Upper lobe of right lung (tissue), 1 donor: ENCODE measurements around the gene TMEM63C. TPM values are rescaled to one million over a fixed set of nuclear protein-coding genes. Genes with fewer than 3 reads are reported as not detected.

Experiments
- ATAC-seq: fragments of 200-7000 bp; cut with Tn5 transposase; one replicate; pipeline ENCODE4 v1.9.1; 2020; ENCODE audit warnings: mild to moderate bottlenecking, moderate library complexity
- DNase-seq: peaks from one replicate; pipeline ENCODE4 v3.0.0-alpha.2; 2020
- H3K27ac ChIP-seq: fragments of 200-600 bp; one replicate; pipeline ENCODE4 v1.8.0; 2022
- H3K27me3 ChIP-seq: fragments of 200-600 bp; one replicate; pipeline ENCODE4 v1.8.0; 2022; ENCODE audit warnings: mild to moderate bottlenecking
- H3K36me3 ChIP-seq: fragments of 200-600 bp; one replicate; pipeline ENCODE4 v1.8.0; 2022
- H3K4me1 ChIP-seq: fragments of 200-600 bp; one replicate; pipeline ENCODE4 v1.8.0; 2022
- H3K4me3 ChIP-seq: fragments of 200-600 bp; one replicate; pipeline ENCODE4 v1.8.0; 2022; ENCODE audit warnings: mild to moderate bottlenecking
- H3K9me3 ChIP-seq: fragments of 200-600 bp; one replicate; pipeline ENCODE4 v1.8.0; 2022
- intact Hi-C: fragments of 100-400 bp; cut with DNase I; formaldehyde crosslinking; loops from one replicate; pipeline ENCODE4 v1.11.0; 2022
- total RNA-seq: library from RNA; stranded (reverse); fragmentation: NEBNext Ultra II Directional; extraction: Animal tissue kit (Norgen Biotek cat#: 25700); gene quantifications from one replicate; pipeline ENCODE4 v1.2.1, GENCODE V29; 2021
- TF ChIP-seq, protein P1 (sequence below): fragments of 200-600 bp; IDR thresholded peaks from one replicate; pipeline ENCODE4 v1.8.0; 2022; ENCODE audit warnings: antibody characterized with exemption
- donor health status: DM: no; HTN: yes; CAD: no; lungs with severe emphysema.

TMEM63C gene
- total RNA-seq, 1 donor from 2014 or later = 0.06 TPM

DNA sequence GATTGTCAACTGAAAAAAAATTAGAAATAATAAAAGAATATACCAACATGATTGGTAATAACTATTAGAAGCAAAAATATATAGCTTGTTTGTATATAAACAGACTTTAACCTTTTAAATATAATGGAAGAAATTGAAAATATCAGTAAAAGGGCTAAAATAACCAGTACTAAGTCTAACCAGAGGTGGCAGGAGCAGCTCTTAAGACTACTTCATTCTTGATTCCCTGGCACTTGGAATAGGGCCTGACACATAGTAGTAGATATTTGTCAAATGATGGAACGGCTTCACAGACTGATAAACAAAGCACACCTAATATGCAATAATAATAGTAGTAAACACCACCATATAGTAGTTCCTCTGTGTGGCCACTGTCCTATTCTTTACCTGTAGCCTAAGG, 9.4 kb downstream of the TMEM63C start:
- TF ChIP-seq, protein P1, sequence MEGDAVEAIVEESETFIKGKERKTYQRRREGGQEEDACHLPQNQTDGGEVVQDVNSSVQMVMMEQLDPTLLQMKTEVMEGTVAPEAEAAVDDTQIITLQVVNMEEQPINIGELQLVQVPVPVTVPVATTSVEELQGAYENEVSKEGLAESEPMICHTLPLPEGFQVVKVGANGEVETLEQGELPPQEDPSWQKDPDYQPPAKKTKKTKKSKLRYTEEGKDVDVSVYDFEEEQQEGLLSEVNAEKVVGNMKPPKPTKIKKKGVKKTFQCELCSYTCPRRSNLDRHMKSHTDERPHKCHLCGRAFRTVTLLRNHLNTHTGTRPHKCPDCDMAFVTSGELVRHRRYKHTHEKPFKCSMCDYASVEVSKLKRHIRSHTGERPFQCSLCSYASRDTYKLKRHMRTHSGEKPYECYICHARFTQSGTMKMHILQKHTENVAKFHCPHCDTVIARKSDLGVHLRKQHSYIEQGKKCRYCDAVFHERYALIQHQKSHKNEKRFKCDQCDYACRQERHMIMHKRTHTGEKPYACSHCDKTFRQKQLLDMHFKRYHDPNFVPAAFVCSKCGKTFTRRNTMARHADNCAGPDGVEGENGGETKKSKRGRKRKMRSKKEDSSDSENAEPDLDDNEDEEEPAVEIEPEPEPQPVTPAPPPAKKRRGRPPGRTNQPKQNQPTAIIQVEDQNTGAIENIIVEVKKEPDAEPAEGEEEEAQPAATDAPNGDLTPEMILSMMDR = no peak
- no peak overlapping the region for H3K4me3 ChIP-seq
- no peaks in the 10 kb centered on the region for H3K4me1 ChIP-seq
- H3K27ac ChIP-seq = no peak overlapping the region
- H3K36me3 ChIP-seq = no peaks in the 10 kb centered on the region
- intact Hi-C loops = no loop called here
- DNase-seq (no peak), ATAC-seq (no peak)
- no peaks in the 10 kb centered on the region for H3K9me3 ChIP-seq
- no peaks in the 10 kb centered on the region for H3K27me3 ChIP-seq

DNA sequence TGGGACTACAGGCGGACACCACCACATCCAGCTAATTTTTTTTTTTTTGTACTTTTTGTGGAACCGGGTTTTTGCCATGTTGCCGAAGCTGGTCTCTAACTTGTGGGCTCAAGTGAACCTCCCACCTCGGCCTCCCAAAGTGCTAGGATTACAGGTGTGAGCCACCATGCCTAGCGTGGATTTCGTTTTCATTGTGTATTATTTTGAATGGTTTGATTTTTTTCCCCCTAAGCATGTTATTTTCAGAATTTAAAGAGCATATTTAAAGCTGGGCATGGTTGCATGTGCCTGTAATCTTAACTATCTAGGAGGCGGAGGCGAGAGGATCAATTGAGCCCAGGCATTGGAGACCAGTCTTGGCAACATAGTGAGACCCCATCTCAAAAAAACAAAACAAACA, 13.1 kb downstream of the TMEM63C start:
- DNase-seq = no peak
- Histone ChIP-seq H3K4me3 (no peak overlapping the region), H3K27ac (no peak overlapping the region), H3K27me3 (peaks cover 11% of the 10 kb centered on the region), H3K9me3 (no peaks in the 10 kb centered on the region), H3K36me3 (no peaks in the 10 kb centered on the region), H3K4me1 (no peaks in the 10 kb centered on the region)
- intact Hi-C loops = no loop called here
- no peak for ATAC-seq
- TF ChIP-seq, protein P1 = no peak

DNA sequence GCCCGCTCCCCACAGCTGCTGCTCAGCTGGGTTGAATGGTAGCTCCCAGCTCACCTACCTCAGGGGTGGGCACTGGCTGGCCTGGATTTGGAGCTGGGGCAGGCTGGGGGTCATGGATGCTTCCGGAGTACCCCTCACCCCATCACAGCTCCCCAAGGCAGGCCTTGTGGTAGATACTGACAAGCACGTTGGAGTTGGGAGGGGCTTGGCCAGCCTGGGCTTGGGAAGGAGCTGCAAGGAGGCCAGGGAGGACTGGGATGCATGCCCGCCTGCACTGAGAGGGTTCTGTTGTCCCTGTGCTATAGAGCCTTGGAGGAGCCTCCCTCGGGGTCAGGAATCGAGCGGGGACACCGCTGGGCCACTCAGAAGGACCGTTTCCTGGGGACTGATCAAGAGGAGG, 14.2 kb downstream of the TMEM63C start:
- Histone ChIP-seq H3K36me3 (no peaks in the 10 kb centered on the region), H3K4me3 (no peak overlapping the region), H3K4me1 (no peaks in the 10 kb centered on the region), H3K9me3 (no peaks in the 10 kb centered on the region), H3K27ac (no peak overlapping the region), H3K27me3 (peaks cover 11% of the 10 kb centered on the region)
- TF ChIP-seq, protein P1 = no peak
- no peak for ATAC-seq
- intact Hi-C loops = no loop called here
- DNase-seq = no peak

DNA sequence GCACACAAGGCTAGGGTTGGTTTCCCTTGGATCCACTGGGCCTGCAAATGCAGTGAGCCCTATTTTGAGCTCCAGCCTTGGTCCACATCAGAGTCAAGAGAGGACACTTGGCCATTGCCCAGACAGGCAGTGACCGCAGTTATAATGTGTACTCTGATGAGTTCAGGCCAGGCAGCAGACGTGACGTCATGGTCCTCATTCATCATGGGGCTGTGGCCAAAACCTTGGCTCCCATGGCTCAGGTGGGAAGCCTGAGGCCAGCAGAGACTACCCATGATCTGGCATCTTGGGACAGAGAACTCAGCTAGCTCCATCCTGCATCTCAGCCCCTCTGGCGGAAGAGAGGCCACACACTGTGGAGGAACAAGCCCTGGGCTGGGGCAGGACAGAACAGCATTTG, 16.4 kb downstream of the TMEM63C start:
- intact Hi-C loops = no loop called here
- Histone ChIP-seq H3K4me1 (no peaks in the 10 kb centered on the region), H3K4me3 (no peak overlapping the region), H3K27me3 (peaks cover 11% of the 10 kb centered on the region), H3K36me3 (no peaks in the 10 kb centered on the region), H3K27ac (no peak overlapping the region), H3K9me3 (no peaks in the 10 kb centered on the region)
- TF ChIP-seq, protein P1 = no peak
- DNase-seq = no peak
- ATAC-seq = no peak

DNA sequence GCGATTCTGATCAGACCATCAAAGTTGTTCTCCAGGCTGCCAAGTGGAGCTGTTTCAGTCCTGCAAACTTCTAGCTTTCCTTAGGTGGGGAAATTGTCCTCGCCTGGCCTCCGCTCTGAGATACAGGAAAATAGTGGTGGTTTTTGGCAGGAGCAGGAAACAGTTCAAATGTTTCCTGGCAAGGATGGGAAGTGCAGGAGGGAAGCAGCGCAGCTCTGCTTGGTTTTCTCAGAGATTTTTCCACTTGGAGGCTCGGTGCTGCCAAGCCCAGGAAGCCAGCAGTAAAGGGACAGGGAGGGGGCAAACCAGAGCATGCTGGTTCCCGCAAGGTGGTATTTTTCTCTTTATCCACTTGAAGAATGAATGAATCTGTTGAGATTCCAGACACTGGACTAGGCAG, 17.0 kb downstream of the TMEM63C start:
- no peaks in the 10 kb centered on the region for H3K36me3 ChIP-seq
- DNase-seq (no peak), ATAC-seq (no peak)
- no peaks in the 10 kb centered on the region for H3K9me3 ChIP-seq
- intact Hi-C loops = no loop called here
- H3K4me1 ChIP-seq = no peaks in the 10 kb centered on the region
- no peak overlapping the region for H3K4me3 ChIP-seq
- peaks cover 11% of the 10 kb centered on the region for H3K27me3 ChIP-seq
- TF ChIP-seq, protein P1 = no peak
- no peak overlapping the region for H3K27ac ChIP-seq

DNA sequence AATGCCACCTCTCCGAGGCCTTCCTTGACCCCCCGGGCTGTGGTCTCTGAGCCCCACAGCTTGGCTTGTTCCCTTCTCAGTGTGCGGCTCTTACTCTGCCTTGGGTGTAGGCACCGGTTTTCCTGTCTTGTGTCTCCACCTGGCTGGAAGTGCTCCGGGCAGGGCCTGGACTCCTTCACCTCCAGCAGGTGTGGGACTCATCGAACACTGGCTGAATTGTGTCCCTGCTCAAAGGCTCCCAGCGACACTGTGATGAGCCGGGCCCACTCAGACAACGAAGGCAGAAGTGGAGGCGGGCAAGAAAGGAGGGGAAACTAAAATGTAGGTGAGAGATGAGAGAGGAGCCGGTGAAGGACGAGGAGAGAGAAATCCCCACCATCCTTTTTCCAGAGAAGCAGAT, 18.0 kb downstream of the TMEM63C start:
- H3K27me3 ChIP-seq = peaks cover 14% of the 10 kb centered on the region
- no peaks in the 10 kb centered on the region for H3K9me3 ChIP-seq
- no peak overlapping the region for H3K27ac ChIP-seq
- ATAC-seq (no peak), DNase-seq (no peak)
- no peaks in the 10 kb centered on the region for H3K36me3 ChIP-seq
- intact Hi-C loops = no loop called here
- no peaks in the 10 kb centered on the region for H3K4me1 ChIP-seq
- no peak overlapping the region for H3K4me3 ChIP-seq
- TF ChIP-seq, protein P1 = no peak
